Measurements from ENCODE around the gene SPATA1. TPM values are rescaled to one million over a fixed set of nuclear protein-coding genes. Genes with fewer than 3 reads are reported as not detected.

Gene SPATA1
- total RNA-seq, 4 donors from 2014 or later: 0.35 TPM; not detected in 3

GRCh38 chr1:84598846-84599741 is 92.9 kb downstream of the SPATA1 start:
- no peaks in the 10 kb centered on the region for H3K9me3 ChIP-seq
- no peak overlapping the region for H3K27ac ChIP-seq
- in situ Hi-C loops (cut with MboI; ENCODE audit: low sequenced_read_pairs in 4 of 4): no loop called here
- peaks cover 0 to 4% of the 10 kb centered on the region in 2 donors for H3K4me1 ChIP-seq
- ATAC-seq: peak; percentile 74 to 76
- no peaks in the 10 kb centered on the region for H3K36me3 ChIP-seq
- intact Hi-C loops (cut with DNase I; ENCODE audit: low total_unique reads): no loop called here
- no peaks in the 10 kb centered on the region for H3K27me3 ChIP-seq
- no peak for TF ChIP-seq CTCF (IDR thresholded peaks at IDR 0.05 in 4 of 5, conservative IDR thresholded peaks at IDR 0.05 in 1 of 5)
- no peak for TF ChIP-seq POLR2A (IDR thresholded peaks at IDR 0.05)
- H3K4me3 ChIP-seq: no peak overlapping the region
- no peak for DNase-seq

- Histone ChIP-seq H3K27me3 (no peaks in the 10 kb centered on the region), H3K27ac (no peak overlapping the region), H3K4me3 (no peak overlapping the region), H3K4me1 (peaks cover 0 to 4% of the 10 kb centered on the region in 2 donors), H3K9me3 (no peaks in the 10 kb centered on the region), H3K36me3 (no peaks in the 10 kb centered on the region)
- intact Hi-C loops (cut with DNase I; ENCODE audit: low total_unique reads) (loop anchor here (5.0 to 10.0 kb wide), 3 partner anchors 96 to 693 kb away; partner anchors contain the start of genes GNG5 and SPATA1), in situ Hi-C loops (cut with MboI; ENCODE audit: low sequenced_read_pairs in 4 of 4) (loop anchor here in 3 of 4 donors (25.0 kb wide), 2 partner anchors 463 to 663 kb away; partner anchors contain the start of gene PRKACB (in 3 of the 3))
- no peak for ATAC-seq
- no peak for TF ChIP-seq CTCF (IDR thresholded peaks at IDR 0.05 in 4 of 5, conservative IDR thresholded peaks at IDR 0.05 in 1 of 5)
- TF ChIP-seq POLR2A (IDR thresholded peaks at IDR 0.05): no peak
- DNase-seq: no peak
Measured at GRCh38 chr1:84600796-84601195, 94.6 kb downstream of the SPATA1 start.

GRCh38 chr1:84603223-84603622 is 97.0 kb downstream of the SPATA1 start:
- DNase-seq: no peak
- H3K4me3 ChIP-seq: no peak overlapping the region

More at GRCh38 chr1:84603223-84603622, 97.0 kb downstream of the SPATA1 start:
- no peaks in the 10 kb centered on the region for H3K9me3 ChIP-seq
- TF ChIP-seq POLR2A (IDR thresholded peaks at IDR 0.05): no peak
- TF ChIP-seq CTCF (IDR thresholded peaks at IDR 0.05 in 4 of 5, conservative IDR thresholded peaks at IDR 0.05 in 1 of 5): no peak
- H3K27ac ChIP-seq: peak overlapping the region in 1 of 4 donors; percentile 57
- H3K27me3 ChIP-seq: no peaks in the 10 kb centered on the region
- H3K36me3 ChIP-seq: no peaks in the 10 kb centered on the region
- peaks cover 0 to 4% of the 10 kb centered on the region in 2 donors for H3K4me1 ChIP-seq
- no peak for ATAC-seq
- intact Hi-C loops (cut with DNase I; ENCODE audit: low total_unique reads) (loop anchor here (5.0 to 10.0 kb wide), 3 partner anchors 98 to 696 kb away; partner anchors contain the start of genes GNG5 and SPATA1), in situ Hi-C loops (cut with MboI; ENCODE audit: low sequenced_read_pairs in 4 of 4) (loop anchor here in 3 of 4 donors (25.0 kb wide), 2 partner anchors 466 to 666 kb away; partner anchors contain the start of gene PRKACB (in 3 of the 3))

Measured in gastrocnemius medialis (tissue), 4 donors.